ENCODE measurements around the gene GEMIN5.

GEMIN5 gene

DNA sequence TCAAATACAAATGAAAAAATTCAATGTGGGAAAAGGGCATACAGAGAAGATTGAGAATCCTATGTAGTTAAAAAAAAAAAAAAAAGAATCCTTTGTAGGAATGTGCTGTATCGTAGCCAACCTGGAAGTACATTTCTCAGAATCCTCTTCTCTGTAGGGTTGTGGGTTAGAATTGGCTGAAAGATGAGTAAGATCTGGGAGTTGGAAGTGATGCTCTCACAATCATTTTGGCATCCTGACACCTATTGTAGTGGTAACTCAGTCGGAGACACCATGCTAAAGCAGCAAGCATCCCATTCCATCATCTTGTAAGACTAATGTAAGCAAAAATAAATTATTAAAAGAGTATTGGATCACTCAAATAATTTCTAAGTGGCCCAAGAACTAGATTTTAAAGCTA, 33.5 kb upstream of the GEMIN5 start:
- TF ChIP-seq, protein P1, sequence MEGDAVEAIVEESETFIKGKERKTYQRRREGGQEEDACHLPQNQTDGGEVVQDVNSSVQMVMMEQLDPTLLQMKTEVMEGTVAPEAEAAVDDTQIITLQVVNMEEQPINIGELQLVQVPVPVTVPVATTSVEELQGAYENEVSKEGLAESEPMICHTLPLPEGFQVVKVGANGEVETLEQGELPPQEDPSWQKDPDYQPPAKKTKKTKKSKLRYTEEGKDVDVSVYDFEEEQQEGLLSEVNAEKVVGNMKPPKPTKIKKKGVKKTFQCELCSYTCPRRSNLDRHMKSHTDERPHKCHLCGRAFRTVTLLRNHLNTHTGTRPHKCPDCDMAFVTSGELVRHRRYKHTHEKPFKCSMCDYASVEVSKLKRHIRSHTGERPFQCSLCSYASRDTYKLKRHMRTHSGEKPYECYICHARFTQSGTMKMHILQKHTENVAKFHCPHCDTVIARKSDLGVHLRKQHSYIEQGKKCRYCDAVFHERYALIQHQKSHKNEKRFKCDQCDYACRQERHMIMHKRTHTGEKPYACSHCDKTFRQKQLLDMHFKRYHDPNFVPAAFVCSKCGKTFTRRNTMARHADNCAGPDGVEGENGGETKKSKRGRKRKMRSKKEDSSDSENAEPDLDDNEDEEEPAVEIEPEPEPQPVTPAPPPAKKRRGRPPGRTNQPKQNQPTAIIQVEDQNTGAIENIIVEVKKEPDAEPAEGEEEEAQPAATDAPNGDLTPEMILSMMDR (IDR thresholded peaks at IDR 0.05; ENCODE audit: low read depth, low read length), result no peak
- H3K4me3 ChIP-seq (replicated peaks in 1 of 2; ENCODE audit: low read depth in 2 of 2, low read length in 2 of 2), result no peak overlapping the region
- peak; percentile 67 to 71 for DNase-seq (ENCODE audit: low read depth in 2 of 2)

DNA sequence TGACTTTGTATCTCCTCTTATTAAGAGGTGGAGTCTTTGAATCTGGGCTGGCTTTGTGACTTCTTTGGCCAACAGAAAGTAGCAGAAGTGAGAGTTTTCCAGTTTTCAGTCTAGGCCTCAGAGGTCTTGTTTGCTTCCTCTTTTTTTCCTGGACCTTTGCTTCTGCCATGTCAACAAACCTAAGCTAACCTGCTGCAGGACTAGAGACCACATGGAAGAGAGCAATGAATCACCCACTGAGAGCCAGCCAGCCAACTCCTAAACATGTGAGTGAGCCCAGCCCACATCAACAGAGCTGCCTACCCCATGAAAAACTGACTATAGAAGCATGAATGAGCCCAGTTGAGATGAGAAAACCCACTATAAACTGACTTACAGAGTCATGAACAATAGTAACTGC, 32.7 kb upstream of the GEMIN5 start:
- TF ChIP-seq, protein P1 (IDR thresholded peaks at IDR 0.05; ENCODE audit: low read depth, low read length), result no peak
- no peak overlapping the region for H3K4me3 ChIP-seq (replicated peaks in 1 of 2; ENCODE audit: low read depth in 2 of 2, low read length in 2 of 2)
- DNase-seq (ENCODE audit: low read depth in 2 of 2), result peak; percentile 25 to 53

DNA sequence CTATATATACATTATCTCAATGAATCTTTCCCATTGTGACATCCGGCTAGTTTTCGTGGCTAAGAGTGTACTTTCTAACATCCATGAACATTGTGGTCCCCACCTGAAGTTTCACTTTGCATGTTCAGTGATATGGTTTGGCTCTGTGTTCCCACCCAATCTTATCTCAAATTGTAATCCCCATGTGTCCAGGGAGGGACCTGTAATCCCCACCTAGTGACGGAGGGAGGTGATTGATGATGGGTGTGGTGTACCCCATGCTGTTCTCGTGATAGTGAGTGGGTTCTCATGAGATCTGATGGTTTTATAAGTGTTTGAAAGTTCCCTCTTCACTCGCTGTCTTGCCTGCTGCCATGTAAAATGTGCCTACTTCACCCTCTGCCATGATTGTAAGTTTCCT, 30.9 kb upstream of the GEMIN5 start:
- H3K4me3 ChIP-seq (replicated peaks in 1 of 2; ENCODE audit: low read depth in 2 of 2, low read length in 2 of 2), result no peak overlapping the region
- no peak for DNase-seq (ENCODE audit: low read depth in 2 of 2)
- TF ChIP-seq, protein P1 (IDR thresholded peaks at IDR 0.05; ENCODE audit: low read depth, low read length), result no peak

DNA sequence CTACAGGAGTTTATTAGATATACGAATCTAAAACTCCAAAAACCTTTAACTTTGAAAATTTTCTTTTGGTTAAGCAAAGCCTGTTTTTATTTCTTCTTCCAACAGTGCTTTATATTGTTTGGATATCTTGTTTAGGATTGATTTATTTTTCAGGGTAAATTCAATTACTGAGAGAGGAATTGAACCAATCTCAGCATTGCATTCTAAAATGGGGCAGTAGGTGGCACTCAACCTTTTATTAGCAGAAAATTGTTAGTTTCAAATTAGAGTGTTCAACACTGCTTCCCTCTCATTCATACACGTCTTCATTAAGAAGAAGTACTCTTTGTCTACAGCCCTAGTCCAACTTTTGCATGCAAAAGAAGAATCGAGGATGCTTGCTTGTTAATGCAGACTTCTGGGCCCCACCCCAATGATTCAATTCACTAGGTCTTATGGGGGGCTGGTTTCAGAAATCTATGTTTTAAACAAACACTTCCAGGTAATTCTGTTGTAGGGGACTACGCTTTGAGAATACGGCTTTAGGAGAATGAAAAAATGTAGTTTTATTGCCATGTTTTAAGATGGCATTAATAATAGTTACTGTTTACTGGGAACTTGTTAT, 29.5 kb upstream of the GEMIN5 start:
- peak; percentile 34 to 39 for DNase-seq (ENCODE audit: low read depth in 2 of 2)
- TF ChIP-seq, protein P1 (IDR thresholded peaks at IDR 0.05; ENCODE audit: low read depth, low read length), result peak; percentile 64
- no peak overlapping the region for H3K4me3 ChIP-seq (replicated peaks in 1 of 2; ENCODE audit: low read depth in 2 of 2, low read length in 2 of 2)

DNA sequence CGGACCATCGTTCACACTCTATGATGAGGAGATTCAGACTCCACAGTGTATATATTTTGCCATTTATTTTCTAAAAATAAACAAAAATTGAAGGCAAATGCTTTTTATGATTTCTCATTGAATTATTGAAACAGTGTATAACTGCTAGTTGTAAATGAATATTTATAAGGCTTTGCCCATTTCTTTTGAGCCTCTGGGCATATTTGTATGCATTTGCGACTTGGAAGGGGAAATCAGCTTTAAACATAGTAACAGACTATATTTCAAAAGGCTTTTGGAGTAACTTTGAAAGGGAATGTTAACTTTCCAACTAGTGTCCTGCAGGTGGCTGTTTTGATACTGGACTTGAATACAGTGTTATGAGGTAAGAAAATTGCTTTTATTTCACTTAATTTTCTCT, 28.9 kb upstream of the GEMIN5 start:
- peak overlapping the region in 1 of 2 donors; percentile 4 for H3K4me3 ChIP-seq (replicated peaks in 1 of 2; ENCODE audit: low read depth in 2 of 2, low read length in 2 of 2)
- TF ChIP-seq, protein P1 (IDR thresholded peaks at IDR 0.05; ENCODE audit: low read depth, low read length), result no peak
- DNase-seq (ENCODE audit: low read depth in 2 of 2), result no peak

DNA sequence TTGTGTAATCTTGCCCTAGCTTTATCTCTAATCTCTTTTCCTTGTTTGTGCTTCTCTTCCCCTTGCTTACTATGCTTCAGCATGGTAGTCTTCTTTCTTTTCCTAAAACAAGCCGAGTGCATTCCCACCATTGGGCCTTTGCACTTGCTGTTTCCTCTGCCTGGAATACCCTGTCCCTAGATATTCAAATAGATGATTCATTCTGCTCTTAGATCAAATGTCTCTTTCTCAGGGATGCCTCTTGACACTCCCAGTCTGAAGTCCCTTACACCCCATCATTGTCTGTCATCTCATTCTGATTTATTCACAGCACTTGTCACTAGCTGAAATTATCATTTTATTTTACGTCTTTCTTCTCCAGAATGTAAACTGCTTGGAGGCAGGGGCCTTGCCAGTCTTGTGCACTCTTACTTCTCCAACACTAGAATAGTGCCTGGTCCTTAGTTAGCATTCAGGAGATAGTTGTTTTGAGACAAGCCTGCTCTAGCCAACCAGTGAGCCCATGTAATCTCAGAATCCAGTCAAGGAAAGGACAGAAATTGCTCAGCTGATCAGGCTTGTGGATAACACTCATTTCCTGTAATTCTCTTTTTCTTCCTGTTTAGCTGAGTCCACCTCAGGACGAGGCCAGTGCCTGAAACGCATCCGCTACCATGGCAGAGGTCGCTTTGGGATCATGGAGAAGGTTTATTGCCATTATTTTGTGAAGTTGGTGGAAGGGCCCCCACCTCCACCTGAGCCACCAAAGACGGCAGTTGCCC, 28.2 kb upstream of the GEMIN5 start:
- DNase-seq (ENCODE audit: low read depth in 2 of 2), result peak; percentile 42 to 55
- TF ChIP-seq, protein P1 (IDR thresholded peaks at IDR 0.05; ENCODE audit: low read depth, low read length), result no peak
- peak overlapping the region in 1 of 2 donors; percentile 4 for H3K4me3 ChIP-seq (replicated peaks in 1 of 2; ENCODE audit: low read depth in 2 of 2, low read length in 2 of 2)

All from cardiac fibroblast (primary cell).